IgD-negative memory B cell (primary cell): ENCODE data around the gene TCEA3. TPM values are rescaled to one million over a fixed set of nuclear protein-coding genes. Genes with fewer than 3 reads are reported as not detected.

Experiments
- H3K27ac Mint-ChIP-seq, 3 donors: one replicate each; pipeline ENCODE4 v1.8.0; 2020 to 2022; ENCODE audit warnings: mild to moderate bottlenecking in 3 of 3, mixed read lengths in 3 of 3, moderate library complexity in 1 of 3
- H3K27me3 Mint-ChIP-seq: one replicate; pipeline ENCODE4 v1.8.0; 2021; ENCODE audit warnings: mixed read lengths
- H3K36me3 Mint-ChIP-seq: one replicate; pipeline ENCODE4 v1.8.0; 2020; ENCODE audit warnings: mild to moderate bottlenecking, mixed read lengths
- H3K4me1 Mint-ChIP-seq, 3 donors: one replicate each; pipeline ENCODE4 v1.8.0; 2020 to 2022; ENCODE audit warnings: mixed read lengths in 3 of 3, mild to moderate bottlenecking in 1 of 3
- H3K4me3 Mint-ChIP-seq, 4 donors: one replicate each; pipeline ENCODE4 v1.8.0; 2020 to 2022; ENCODE audit warnings: mild to moderate bottlenecking in 4 of 4, mixed read lengths in 4 of 4, moderate library complexity in 3 of 4
- H3K9me3 Mint-ChIP-seq, 3 donors: one replicate each; pipeline ENCODE4 v1.8.0; 2020 to 2021; ENCODE audit warnings: mixed read lengths in 3 of 3, mild to moderate bottlenecking in 1 of 3
- polyA plus RNA-seq: library from polyadenylated mRNA; unstranded; fragments of 300-500 nt; fragmentation: Illumina TruSeq; gene quantifications from one replicate; pipeline ENCODE4 v1.2.3, GENCODE V29; 2021

TCEA3 gene
- polyA plus RNA-seq, 1 donor from 2014 or later = 0.69 TPM

- no peak overlapping the region for H3K27ac Mint-ChIP-seq
- peaks cover 0 to 6% (median 0%) of the 10 kb centered on the region in 3 donors for H3K4me1 Mint-ChIP-seq
- H3K4me3 Mint-ChIP-seq = peak overlapping the region in 1 of 4 donors; percentile 75
- no peaks in the 10 kb centered on the region for H3K27me3 Mint-ChIP-seq
- peaks cover 1% of the 10 kb centered on the region for H3K36me3 Mint-ChIP-seq
- no peaks in the 10 kb centered on the region for H3K9me3 Mint-ChIP-seq
Observed at GRCh38 chr1:23436520-23437354, 12.2 kb upstream of the TCEA3 start.

GRCh38 chr1:23434260-23434775 is 9.8 kb upstream of the TCEA3 start:
- H3K36me3 Mint-ChIP-seq = peaks cover 1% of the 10 kb centered on the region
- no peak overlapping the region for H3K4me3 Mint-ChIP-seq
- no peaks in the 10 kb centered on the region for H3K9me3 Mint-ChIP-seq
- no peak overlapping the region for H3K27ac Mint-ChIP-seq
- H3K27me3 Mint-ChIP-seq = no peaks in the 10 kb centered on the region
- peaks cover 0 to 6% (median 0%) of the 10 kb centered on the region in 3 donors for H3K4me1 Mint-ChIP-seq

- Mint-ChIP-seq H3K4me3 (no peak overlapping the region), H3K4me1 (peaks cover 0 to 6% (median 0%) of the 10 kb centered on the region in 3 donors), H3K27me3 (peaks cover 6% of the 10 kb centered on the region), H3K27ac (no peak overlapping the region), H3K36me3 (peaks cover 1% of the 10 kb centered on the region), H3K9me3 (no peaks in the 10 kb centered on the region)
Observed at GRCh38 chr1:23433122-23433521, 8.6 kb upstream of the TCEA3 start.

DNA sequence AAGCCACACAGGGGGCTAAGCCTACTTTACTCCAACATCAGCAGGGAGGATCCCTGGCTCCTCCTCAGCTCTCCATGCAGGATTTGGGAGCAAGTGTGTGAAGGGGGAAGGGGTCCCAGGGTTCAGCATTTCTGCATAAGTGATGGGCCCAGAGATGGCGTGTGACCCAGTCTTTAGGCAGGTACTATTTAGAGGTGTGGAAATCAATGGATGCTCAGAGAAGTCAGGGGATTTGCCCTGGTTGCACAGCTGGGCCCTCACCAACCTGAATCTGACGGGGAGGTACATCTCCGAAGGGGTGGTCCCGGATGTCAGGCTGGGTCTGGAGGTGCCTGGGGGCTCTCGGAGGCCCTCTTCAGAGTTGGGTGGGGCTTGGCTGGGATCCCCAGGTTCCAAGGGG is 6.9 kb upstream of the TCEA3 start:
- no peak overlapping the region for H3K27ac Mint-ChIP-seq
- H3K27me3 Mint-ChIP-seq = peaks cover 9% of the 10 kb centered on the region

DNA sequence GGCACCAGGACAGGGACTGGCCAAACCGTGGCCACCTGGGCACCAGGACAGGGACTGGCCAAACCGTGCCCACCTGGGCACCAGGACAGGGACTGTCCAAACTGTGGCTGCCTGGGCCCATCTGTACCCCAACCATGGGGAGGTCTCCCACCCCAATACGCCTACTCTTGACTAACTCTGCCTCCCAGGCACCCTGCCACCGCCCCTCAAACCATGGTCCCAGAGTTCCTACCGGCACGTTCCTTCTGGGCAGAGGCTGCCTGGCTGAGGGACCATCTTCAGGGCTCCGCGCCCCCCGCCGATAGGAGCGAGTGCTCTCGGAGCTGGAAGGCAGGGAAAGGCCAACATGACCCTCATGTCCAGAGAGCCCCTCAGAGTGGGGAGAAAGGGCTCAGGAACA is 6.3 kb upstream of the TCEA3 start:
- H3K4me3 Mint-ChIP-seq = no peak overlapping the region
- H3K4me1 Mint-ChIP-seq = peaks cover 0 to 2% (median 0%) of the 10 kb centered on the region in 3 donors
- peaks cover 2% of the 10 kb centered on the region for H3K36me3 Mint-ChIP-seq
- no peaks in the 10 kb centered on the region for H3K9me3 Mint-ChIP-seq
- peaks cover 16% of the 10 kb centered on the region for H3K27me3 Mint-ChIP-seq
- no peak overlapping the region for H3K27ac Mint-ChIP-seq

More for the DNA sequence above, 6.9 kb upstream of the TCEA3 start:
- no peak overlapping the region for H3K4me3 Mint-ChIP-seq
- no peaks in the 10 kb centered on the region for H3K9me3 Mint-ChIP-seq
- peaks cover 2% of the 10 kb centered on the region for H3K36me3 Mint-ChIP-seq
- peaks cover 0 to 2% (median 0%) of the 10 kb centered on the region in 3 donors for H3K4me1 Mint-ChIP-seq

GRCh38 chr1:23428136-23428905 is 3.8 kb upstream of the TCEA3 start:
- no peaks in the 10 kb centered on the region for H3K9me3 Mint-ChIP-seq
- H3K36me3 Mint-ChIP-seq = peaks cover 2% of the 10 kb centered on the region
- peaks cover 29% of the 10 kb centered on the region for H3K27me3 Mint-ChIP-seq
- no peak overlapping the region for H3K27ac Mint-ChIP-seq
- H3K4me1 Mint-ChIP-seq = peaks cover 3 to 4% (median 4%) of the 10 kb centered on the region in 3 donors
- H3K4me3 Mint-ChIP-seq = no peak overlapping the region

DNA sequence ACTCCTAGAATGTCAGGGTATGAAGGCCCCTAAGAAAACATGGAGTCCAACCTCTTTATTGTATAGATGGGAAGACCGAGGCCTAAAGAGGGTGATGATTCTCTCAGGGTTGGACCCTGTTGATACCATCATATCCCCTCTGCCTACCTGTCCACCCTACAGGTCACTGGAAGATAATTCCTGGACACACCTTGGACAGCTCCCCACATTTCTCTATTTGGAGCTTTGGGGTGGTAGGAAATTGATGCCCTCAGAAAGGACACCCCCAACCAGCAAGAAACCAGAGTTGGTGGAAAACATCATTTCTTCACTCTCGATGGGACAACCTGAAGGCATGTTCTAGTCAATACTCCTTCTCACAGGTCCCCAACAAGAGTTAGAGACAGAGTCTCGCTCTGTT is 3.0 kb upstream of the TCEA3 start:
- peaks cover 2% of the 10 kb centered on the region for H3K36me3 Mint-ChIP-seq
- H3K4me3 Mint-ChIP-seq = no peak overlapping the region
- peaks cover 4 to 7% (median 6%) of the 10 kb centered on the region in 3 donors for H3K4me1 Mint-ChIP-seq
- no peaks in the 10 kb centered on the region for H3K9me3 Mint-ChIP-seq
- peaks cover 34% of the 10 kb centered on the region for H3K27me3 Mint-ChIP-seq
- H3K27ac Mint-ChIP-seq = no peak overlapping the region

DNA sequence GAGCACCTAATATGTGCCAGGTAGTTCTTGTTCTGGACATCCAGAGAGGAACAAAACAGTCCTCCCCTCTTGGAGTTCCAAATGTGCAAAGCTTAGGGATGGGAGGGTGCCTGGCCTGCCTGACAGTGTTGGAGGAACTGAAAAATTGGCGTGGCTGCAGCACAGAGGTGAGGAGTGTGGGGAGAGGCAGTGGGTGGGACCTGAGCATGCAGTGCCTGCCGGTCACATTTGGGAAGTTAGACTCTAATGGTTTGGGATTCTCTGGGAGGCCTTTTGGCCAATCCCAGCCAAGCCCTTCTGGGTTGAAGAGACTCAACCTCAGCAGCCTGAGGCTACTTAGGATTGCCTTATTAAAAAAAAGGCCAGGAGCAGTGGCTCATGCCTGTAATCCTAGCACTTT is 2.3 kb upstream of the TCEA3 start:
- Mint-ChIP-seq H3K4me1 (peaks cover 4 to 13% (median 9%) of the 10 kb centered on the region in 3 donors), H3K9me3 (no peaks in the 10 kb centered on the region), H3K27me3 (peaks cover 40% of the 10 kb centered on the region), H3K27ac (peak overlapping the region in 1 of 3 donors; percentile 7), H3K4me3 (no peak overlapping the region), H3K36me3 (peaks cover 2% of the 10 kb centered on the region)

DNA sequence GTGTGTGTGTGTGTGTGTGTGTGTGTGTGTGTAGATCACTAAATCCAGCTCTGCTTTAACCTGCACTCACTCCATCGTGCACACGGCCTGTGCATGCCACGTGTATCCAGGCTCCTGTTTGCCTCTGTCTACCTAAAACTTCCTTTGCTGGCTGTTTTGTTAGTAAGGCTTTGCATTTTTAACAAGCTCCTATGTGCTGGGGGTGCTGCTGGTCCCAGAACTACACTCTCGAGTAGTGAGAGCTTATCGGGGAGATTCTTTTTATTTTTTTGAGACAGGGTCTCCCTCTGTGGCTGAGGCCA is 596 bp upstream of the TCEA3 start:
- Mint-ChIP-seq H3K27ac (no peak overlapping the region), H3K36me3 (peaks cover 2% of the 10 kb centered on the region), H3K27me3 (peaks cover 40% of the 10 kb centered on the region), H3K4me1 (peaks cover 4 to 13% (median 9%) of the 10 kb centered on the region in 3 donors), H3K9me3 (no peaks in the 10 kb centered on the region), H3K4me3 (peak overlapping the region; percentile 14 to 88 (median 67))

GRCh38 chr1:23423415-23424292 is 894 bp downstream of the TCEA3 start:
- peaks cover 40% of the 10 kb centered on the region for H3K27me3 Mint-ChIP-seq

GRCh38 chr1:23422941-23423340 is 1.6 kb downstream of the TCEA3 start:
- peaks cover 1% of the 10 kb centered on the region for H3K36me3 Mint-ChIP-seq
- peak overlapping the region in 1 of 3 donors; percentile 48 for H3K27ac Mint-ChIP-seq
- H3K4me3 Mint-ChIP-seq = peak overlapping the region in 2 of 4 donors; percentile 9 to 70
- H3K27me3 Mint-ChIP-seq = peaks cover 34% of the 10 kb centered on the region
- peaks cover 4 to 13% (median 9%) of the 10 kb centered on the region in 3 donors for H3K4me1 Mint-ChIP-seq
- H3K9me3 Mint-ChIP-seq = no peaks in the 10 kb centered on the region

More at GRCh38 chr1:23423415-23424292, 894 bp downstream of the TCEA3 start:
- H3K9me3 Mint-ChIP-seq = no peaks in the 10 kb centered on the region
- H3K4me1 Mint-ChIP-seq = peaks cover 4 to 13% (median 9%) of the 10 kb centered on the region in 3 donors
- peak overlapping the region in 1 of 3 donors; percentile 48 for H3K27ac Mint-ChIP-seq
- peaks cover 2% of the 10 kb centered on the region for H3K36me3 Mint-ChIP-seq
- peak overlapping the region; percentile 9 to 83 (median 44) for H3K4me3 Mint-ChIP-seq

DNA sequence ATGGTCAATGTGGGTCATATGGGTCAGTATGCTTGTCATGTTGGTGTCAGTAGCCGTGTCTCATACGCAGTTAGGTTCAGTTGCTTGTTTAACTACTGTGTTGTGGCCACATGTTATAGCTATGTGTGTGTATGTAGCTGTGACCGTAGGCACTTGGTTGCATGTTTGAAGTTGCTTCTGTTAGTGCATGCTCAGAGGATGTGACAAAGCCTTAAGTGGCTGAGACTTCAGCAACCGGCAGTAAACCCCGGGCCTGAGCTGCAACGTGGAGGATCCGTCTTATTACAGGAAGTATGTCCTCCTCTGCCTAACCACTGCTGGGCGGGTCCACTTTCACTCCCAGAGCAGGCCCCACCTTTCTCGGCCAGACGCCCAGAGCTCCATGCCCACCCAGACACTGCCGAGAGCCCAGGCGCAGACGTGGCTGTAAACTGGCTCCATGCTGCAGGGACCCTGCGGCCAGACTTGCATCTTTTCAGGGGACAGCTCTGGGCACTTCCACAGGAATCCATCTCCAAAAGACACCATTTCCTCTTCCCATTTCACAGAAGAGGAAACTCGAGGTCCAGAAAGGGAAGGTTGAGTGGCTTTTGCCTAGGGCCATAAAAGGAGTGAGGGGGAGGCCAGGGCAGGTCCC is 2.2 kb downstream of the TCEA3 start:
- Mint-ChIP-seq H3K27me3 (peaks cover 34% of the 10 kb centered on the region), H3K9me3 (no peaks in the 10 kb centered on the region), H3K4me1 (peaks cover 4 to 13% (median 9%) of the 10 kb centered on the region in 3 donors), H3K27ac (peak overlapping the region in 1 of 3 donors; percentile 86), H3K36me3 (no peaks in the 10 kb centered on the region), H3K4me3 (peak overlapping the region in 1 of 4 donors; percentile 29)

- no peaks in the 10 kb centered on the region for H3K9me3 Mint-ChIP-seq
- H3K4me3 Mint-ChIP-seq = no peak overlapping the region
- H3K27ac Mint-ChIP-seq = no peak overlapping the region
- no peaks in the 10 kb centered on the region for H3K36me3 Mint-ChIP-seq
- H3K4me1 Mint-ChIP-seq = peaks cover 4 to 13% (median 9%) of the 10 kb centered on the region in 3 donors
- H3K27me3 Mint-ChIP-seq = peaks cover 34% of the 10 kb centered on the region
Observed at GRCh38 chr1:23421753-23422240, 2.8 kb downstream of the TCEA3 start.

DNA sequence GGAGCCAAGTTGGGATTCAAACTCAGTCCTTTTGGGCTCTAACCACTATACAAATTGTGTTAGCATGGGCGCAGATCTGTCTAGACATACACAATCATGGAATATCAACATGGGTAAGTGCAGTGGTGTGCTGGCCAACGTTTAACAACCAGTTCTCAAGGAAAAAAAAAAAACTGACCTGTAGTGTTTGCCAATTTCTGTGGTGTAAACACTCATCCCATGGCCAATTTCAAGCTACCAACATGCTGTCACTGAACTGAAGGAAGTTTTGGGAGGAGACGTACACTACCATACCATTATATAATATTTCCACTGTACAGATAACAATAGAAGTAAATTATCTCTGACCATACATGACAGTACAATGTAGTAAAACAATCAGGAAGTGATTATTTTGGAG is 3.2 kb downstream of the TCEA3 start:
- no peak overlapping the region for H3K4me3 Mint-ChIP-seq
- no peaks in the 10 kb centered on the region for H3K9me3 Mint-ChIP-seq
- H3K27me3 Mint-ChIP-seq = peaks cover 30% of the 10 kb centered on the region
- H3K4me1 Mint-ChIP-seq = peaks cover 4 to 13% (median 9%) of the 10 kb centered on the region in 3 donors
- no peaks in the 10 kb centered on the region for H3K36me3 Mint-ChIP-seq
- H3K27ac Mint-ChIP-seq = no peak overlapping the region
